ENCODE data around the gene TM9SF3. TPM values are rescaled to one million over a fixed set of nuclear protein-coding genes. Genes with fewer than 3 reads are reported as not detected.
A peak's percentile ranks its signal among the peaks of the same experiment; 100 is the strongest.

Gene TM9SF3
- total RNA-seq, 1 donor: 45.5 TPM

GRCh38 chr10:96482815-96483588 is 103.8 kb downstream of the TM9SF3 start:
- DNase-seq (ENCODE audit: low read depth in 2 of 3, low spot score in 2 of 3): peak in 2 of 3 donors; percentile 13 to 21

GRCh38 chr10:96478355-96478754 is 108.5 kb downstream of the TM9SF3 start:
- DNase-seq (ENCODE audit: low read depth in 2 of 3, low spot score in 2 of 3): no peak

GRCh38 chr10:96473866-96474265 is 112.9 kb downstream of the TM9SF3 start:
- no peak for DNase-seq (ENCODE audit: low read depth in 2 of 3, low spot score in 2 of 3)

GRCh38 chr10:96470116-96470743 is 116.6 kb downstream of the TM9SF3 start:
- DNase-seq (ENCODE audit: low read depth in 2 of 3, low spot score in 2 of 3): peak in 2 of 3 donors; percentile 32 to 60

DNA sequence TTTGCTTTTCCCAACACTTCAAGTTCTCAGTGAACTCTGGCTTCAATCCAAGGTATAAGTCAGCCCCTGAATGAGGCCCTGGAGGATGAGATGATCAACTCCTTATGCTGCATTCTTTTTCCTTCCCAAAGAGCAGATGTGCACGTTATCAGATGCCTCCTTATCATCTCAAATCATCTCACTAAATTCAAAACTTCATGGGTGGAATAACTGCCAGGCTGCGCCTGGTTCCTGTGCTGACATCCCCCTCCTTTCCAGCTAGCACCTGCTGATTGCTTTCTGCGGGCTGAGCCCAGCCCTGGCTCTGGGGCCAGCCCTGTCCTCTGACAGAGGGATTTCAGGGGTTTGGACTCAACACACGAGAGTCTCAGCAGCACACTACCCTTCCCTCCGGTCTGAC is 118.0 kb downstream of the TM9SF3 start:
- DNase-seq (ENCODE audit: low read depth in 2 of 3, low spot score in 2 of 3): no peak

Small RNA genes lying within 50 kb of the gene (small RNA-seq; reads per million reads assigned to genes)
- not detected for gene RNA5SP324

Other genes starting within 250 kb of the TM9SF3 start
- gene OPALIN, start 228.0 kb downstream of the TM9SF3 start, total RNA-seq: under 0.01 TPM
- gene TLL2, start 73.1 kb downstream of the TM9SF3 start, total RNA-seq: 0.27 TPM
- 35.0 TPM for gene PIK3AP1, start 133.5 kb upstream of the TM9SF3 start, total RNA-seq
- gene LCOR, start 245.3 kb upstream of the TM9SF3 start, total RNA-seq: 13.2 TPM

Measured in hematopoietic multipotent progenitor cell (in vitro differentiated cells).